Mesenteric fat pad (tissue), 1 donor: Measurements from ENCODE around the gene NDUFA3. TPM values are rescaled to one million over a fixed set of nuclear protein-coding genes. Genes with fewer than 3 reads are reported as not detected.

Experiments used
- total RNA-seq: library from RNA; stranded (reverse); fragmentation: NEBNext Ultra II Directional; extraction: Animal tissue kit (Norgen Biotek cat#: 25700); gene quantifications from one replicate; pipeline ENCODE4 v1.2.1, GENCODE V29; 2021
- donor health status: DM: yes; HTN: yes; CAD: no.

The NDUFA3 gene
- total RNA-seq, 1 donor from 2014 or later, result 113 TPM

Other genes with a start within 250 kb of the NDUFA3 start
- 270 TPM for gene MYADM, start 235.0 kb upstream of the NDUFA3 start, total RNA-seq
- gene PRKCG, start 220.7 kb upstream of the NDUFA3 start, total RNA-seq, result not detected
- gene CACNG7, start 193.6 kb upstream of the NDUFA3 start, total RNA-seq, result not detected
- gene CACNG8, start 139.9 kb upstream of the NDUFA3 start, total RNA-seq, result not detected
- gene CACNG6, start 111.2 kb upstream of the NDUFA3 start, total RNA-seq, result not detected
- not detected for gene VSTM1, start 39.0 kb upstream of the NDUFA3 start, total RNA-seq
- gene TARM1, start 21.5 kb upstream of the NDUFA3 start, total RNA-seq, result not detected
- gene OSCAR, start 2.1 kb upstream of the NDUFA3 start, total RNA-seq, result 6.6 TPM
- gene TFPT, start 12.8 kb downstream of the NDUFA3 start, total RNA-seq, result 16.7 TPM
- 45.5 TPM for gene PRPF31, start 12.9 kb downstream of the NDUFA3 start, total RNA-seq
- 31.5 TPM for gene CNOT3, start 34.9 kb downstream of the NDUFA3 start, total RNA-seq
- 4.4 TPM for gene LENG1, start 56.9 kb downstream of the NDUFA3 start, total RNA-seq
- 1.6 TPM for gene TMC4, start 70.3 kb downstream of the NDUFA3 start, total RNA-seq
- gene MBOAT7, start 86.7 kb downstream of the NDUFA3 start, total RNA-seq, result 40.9 TPM
- gene TSEN34, start 88.5 kb downstream of the NDUFA3 start, total RNA-seq, result 24.6 TPM
- gene RPS9, start 98.0 kb downstream of the NDUFA3 start, total RNA-seq, result 923 TPM
- gene LILRB3, start 120.2 kb downstream of the NDUFA3 start, total RNA-seq, result 50.5 TPM
- gene LILRA6, start 139.9 kb downstream of the NDUFA3 start, total RNA-seq, result 26.5 TPM
- 69.4 TPM for gene LILRB5, start 154.4 kb downstream of the NDUFA3 start, total RNA-seq
- gene LILRB2, start 178.3 kb downstream of the NDUFA3 start, total RNA-seq, result 14.4 TPM
- gene LILRA5, start 210.3 kb downstream of the NDUFA3 start, total RNA-seq, result 23.0 TPM
- 1.0 TPM for gene LILRA4, start 236.3 kb downstream of the NDUFA3 start, total RNA-seq